Astrocyte (in vitro differentiated cells and primary cell): ENCODE data around the gene SPSB1.

Experiments used
- CTCF ChIP-seq: IDR thresholded peaks from 2 replicates; pipeline ENCODE4 v1.5.1; 2011; ENCODE audit warnings: low read depth, mild to moderate bottlenecking, inconsistent platforms, low read length, moderate library complexity; ENCODE audit not compliant: insufficient read depth
- EZH2 ChIP-seq: IDR thresholded peaks from 2 replicates; pipeline ENCODE4 v1.6.1; 2012; ENCODE audit warnings: mild to moderate bottlenecking, low read length, inconsistent platforms; ENCODE audit not compliant: insufficient read depth

GRCh38 chr1:9352377-9353134, 59.9 kb downstream of the SPSB1 start:
- TF ChIP-seq CTCF, result no peak
- no peak for TF ChIP-seq EZH2
